GM06990 (cell line): ENCODE data around the gene PSMC4.

Source experiments
- DNase-seq: peaks from one replicate; pipeline ENCODE4 v3.0.0-alpha.2; 2011; ENCODE audit not compliant: insufficient read length; ENCODE audit errors: extremely low read depth
- H3K27me3 ChIP-seq: replicated peaks from 2 replicates; pipeline ENCODE4 v1.6.0; 2011; ENCODE audit warnings: low read length; ENCODE audit not compliant: control insufficient read depth, insufficient read depth
- H3K36me3 ChIP-seq: 2 replicates; pipeline ENCODE4 v1.5.1; 2011; ENCODE audit warnings: low read length; ENCODE audit not compliant: control insufficient read depth, insufficient read depth
- H3K4me3 ChIP-seq: replicated peaks from 2 replicates; pipeline ENCODE4 v1.5.1; 2011; ENCODE audit warnings: low read depth, mild to moderate bottlenecking, control low read depth, low read length
- TF ChIP-seq, protein P1 (sequence below): IDR thresholded peaks from 2 replicates; pipeline ENCODE4 v1.5.1; 2011; ENCODE audit warnings: low read length, control low read depth, mild to moderate bottlenecking, inconsistent platforms; ENCODE audit not compliant: insufficient read depth, poor library complexity, severe bottlenecking

PSMC4 gene

DNA sequence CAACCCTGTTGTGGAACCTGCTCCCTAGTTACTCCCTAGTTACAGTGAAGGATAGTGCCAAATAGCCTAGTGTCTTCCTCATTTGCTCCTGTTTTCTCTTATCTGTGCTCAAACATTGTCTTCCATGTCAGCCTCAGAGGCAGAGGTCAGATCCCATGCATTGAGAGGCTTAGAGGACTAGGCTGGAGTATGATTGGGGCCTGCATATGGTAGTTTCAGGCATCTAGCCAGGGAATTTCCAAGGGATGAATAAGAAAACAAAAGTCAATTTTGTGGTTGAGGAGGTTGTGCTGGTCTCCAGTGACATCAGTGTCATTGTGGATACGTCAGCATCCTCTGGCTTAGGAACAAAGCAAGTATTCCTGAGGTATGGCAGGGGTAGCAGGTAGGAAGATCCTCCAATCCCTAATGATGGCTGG lies 35.3 kb downstream of the PSMC4 start:
- Histone ChIP-seq H3K36me3 (peaks cover 2% of the 10 kb centered on the region; the same call in 1 of the 2 replicates), H3K4me3 (no peak overlapping the region), H3K27me3 (no peaks in the 10 kb centered on the region)
- TF ChIP-seq, protein P1, sequence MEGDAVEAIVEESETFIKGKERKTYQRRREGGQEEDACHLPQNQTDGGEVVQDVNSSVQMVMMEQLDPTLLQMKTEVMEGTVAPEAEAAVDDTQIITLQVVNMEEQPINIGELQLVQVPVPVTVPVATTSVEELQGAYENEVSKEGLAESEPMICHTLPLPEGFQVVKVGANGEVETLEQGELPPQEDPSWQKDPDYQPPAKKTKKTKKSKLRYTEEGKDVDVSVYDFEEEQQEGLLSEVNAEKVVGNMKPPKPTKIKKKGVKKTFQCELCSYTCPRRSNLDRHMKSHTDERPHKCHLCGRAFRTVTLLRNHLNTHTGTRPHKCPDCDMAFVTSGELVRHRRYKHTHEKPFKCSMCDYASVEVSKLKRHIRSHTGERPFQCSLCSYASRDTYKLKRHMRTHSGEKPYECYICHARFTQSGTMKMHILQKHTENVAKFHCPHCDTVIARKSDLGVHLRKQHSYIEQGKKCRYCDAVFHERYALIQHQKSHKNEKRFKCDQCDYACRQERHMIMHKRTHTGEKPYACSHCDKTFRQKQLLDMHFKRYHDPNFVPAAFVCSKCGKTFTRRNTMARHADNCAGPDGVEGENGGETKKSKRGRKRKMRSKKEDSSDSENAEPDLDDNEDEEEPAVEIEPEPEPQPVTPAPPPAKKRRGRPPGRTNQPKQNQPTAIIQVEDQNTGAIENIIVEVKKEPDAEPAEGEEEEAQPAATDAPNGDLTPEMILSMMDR = no peak
- DNase-seq = no peak

DNA sequence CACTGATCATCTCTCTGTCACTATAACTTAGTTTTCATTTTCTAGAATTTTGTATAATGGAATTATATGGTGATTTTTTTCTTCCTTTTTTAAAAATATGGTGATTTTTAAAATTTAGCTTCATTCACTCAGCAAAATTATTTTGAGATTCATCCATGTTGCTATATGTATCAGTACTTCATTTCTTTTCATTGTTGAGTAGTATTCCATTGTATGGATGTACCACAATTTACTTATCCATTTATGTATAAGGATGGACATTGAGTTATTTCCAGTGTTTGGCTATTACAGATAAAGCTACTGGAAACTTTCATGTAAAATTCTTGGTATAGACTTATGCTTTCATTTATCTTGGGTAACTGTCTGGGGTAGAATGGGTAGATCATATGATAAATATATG lies 38.7 kb downstream of the PSMC4 start:
- TF ChIP-seq, protein P1 = no peak
- Histone ChIP-seq H3K27me3 (no peaks in the 10 kb centered on the region), H3K36me3 (peaks cover 2% of the 10 kb centered on the region; the same call in 1 of the 2 replicates), H3K4me3 (no peak overlapping the region)
- DNase-seq = no peak

DNA sequence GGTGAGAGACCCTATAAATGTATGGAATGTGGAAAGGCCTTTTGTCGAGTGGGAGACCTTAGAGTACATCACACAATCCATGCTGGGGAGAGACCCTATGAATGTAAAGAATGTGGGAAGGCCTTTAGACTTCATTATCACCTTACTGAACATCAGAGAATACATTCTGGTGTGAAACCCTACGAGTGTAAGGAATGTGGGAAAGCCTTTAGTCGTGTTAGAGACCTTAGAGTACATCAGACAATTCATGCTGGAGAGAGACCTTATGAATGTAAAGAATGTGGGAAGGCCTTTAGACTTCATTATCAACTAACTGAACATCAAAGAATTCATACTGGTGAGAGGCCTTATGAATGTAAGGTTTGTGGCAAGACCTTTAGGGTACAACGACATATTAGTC lies 43.0 kb downstream of the PSMC4 start:
- no peaks in the 10 kb centered on the region; the same call in 1 of the 2 replicates for H3K36me3 ChIP-seq
- no peak for DNase-seq
- H3K4me3 ChIP-seq = no peak overlapping the region
- TF ChIP-seq, protein P1 = no peak
- no peaks in the 10 kb centered on the region for H3K27me3 ChIP-seq

DNA sequence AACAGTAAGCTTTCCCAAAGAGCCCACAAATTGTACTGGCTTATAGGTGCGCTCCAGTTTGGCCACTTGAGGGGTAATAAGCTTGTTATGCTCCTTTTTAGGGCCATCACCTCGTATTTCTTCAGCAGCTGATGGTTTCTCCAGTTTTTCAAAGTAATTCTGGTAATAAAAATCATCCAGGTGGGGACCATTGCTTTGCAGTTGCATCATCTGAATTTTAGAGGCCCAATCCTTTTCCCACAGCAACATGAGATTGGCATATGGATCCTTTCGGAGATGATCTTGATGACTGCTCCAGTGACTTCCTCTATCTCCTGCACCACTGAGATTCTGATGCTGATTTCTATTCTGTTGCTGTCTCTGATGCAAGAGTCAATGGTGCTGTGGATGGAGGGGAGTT lies 53.0 kb downstream of the PSMC4 start:
- H3K36me3 ChIP-seq = no peaks in the 10 kb centered on the region
- DNase-seq = no peak
- TF ChIP-seq, protein P1 = no peak
- no peak overlapping the region for H3K4me3 ChIP-seq
- no peaks in the 10 kb centered on the region for H3K27me3 ChIP-seq

DNA sequence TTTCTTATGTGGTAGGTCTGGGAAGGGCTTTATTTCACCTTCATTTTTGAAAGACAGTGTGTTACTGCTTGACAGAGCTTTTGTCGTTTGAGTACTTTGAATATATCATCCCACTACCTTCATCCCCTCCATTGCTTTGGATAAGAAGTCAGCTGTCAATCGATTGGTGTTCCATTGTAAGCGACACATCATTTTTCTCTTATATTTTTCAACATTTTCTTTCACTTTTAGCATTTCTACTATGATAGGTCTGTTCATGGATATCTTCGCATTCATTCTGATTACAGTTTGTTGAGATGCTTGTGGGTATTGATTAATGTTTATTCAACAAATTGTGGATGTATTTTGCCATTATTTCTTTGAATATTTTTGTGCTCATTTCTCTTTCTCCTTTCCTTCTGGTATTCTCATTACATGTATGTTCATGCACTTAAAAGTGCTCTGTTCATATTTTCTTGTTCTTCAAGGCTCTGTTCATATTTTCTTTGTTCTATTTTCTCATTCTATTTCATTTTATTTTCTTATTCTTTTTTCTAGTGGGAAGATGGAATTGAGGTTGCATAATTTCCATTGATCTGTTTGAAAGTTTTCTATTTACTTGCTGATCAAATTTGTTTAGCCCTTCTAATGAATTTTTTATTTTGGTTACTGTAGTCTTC lies 55.1 kb downstream of the PSMC4 start:
- Histone ChIP-seq H3K27me3 (no peaks in the 10 kb centered on the region), H3K36me3 (no peaks in the 10 kb centered on the region), H3K4me3 (no peak overlapping the region)
- TF ChIP-seq, protein P1 = no peak
- no peak for DNase-seq

DNA sequence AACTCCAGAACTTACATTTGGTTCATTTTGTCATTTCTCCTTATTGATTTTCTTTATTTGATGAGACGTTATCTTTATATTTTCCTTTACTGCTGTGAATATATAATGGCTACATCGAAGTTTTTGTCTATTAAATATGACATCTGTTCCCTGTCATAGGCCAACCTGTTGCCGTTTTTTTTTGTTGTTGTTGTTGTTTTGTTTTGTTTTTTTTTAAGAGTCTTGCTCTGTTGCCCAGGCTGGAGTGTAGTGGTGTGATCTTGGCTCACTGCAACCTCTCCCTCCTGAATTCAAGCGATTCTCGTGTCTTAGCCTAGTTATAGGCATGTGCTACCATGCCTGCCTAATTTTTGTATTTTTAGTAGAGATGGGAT lies 55.6 kb downstream of the PSMC4 start:
- TF ChIP-seq, protein P1 = no peak
- no peak overlapping the region for H3K4me3 ChIP-seq
- no peaks in the 10 kb centered on the region for H3K36me3 ChIP-seq
- no peaks in the 10 kb centered on the region for H3K27me3 ChIP-seq
- no peak for DNase-seq
